ENCODE data around the gene HLA-DMB.
A peak's percentile ranks its signal among the peaks of the same experiment; 100 is the strongest.

HLA-DMB gene

GRCh38 chr6:32954267-32954666, 13.4 kb upstream of the HLA-DMB start:
- DNase-seq, result no peak
- H3K36me3 ChIP-seq, result no peaks in the 10 kb centered on the region
- TF ChIP-seq, protein P1, sequence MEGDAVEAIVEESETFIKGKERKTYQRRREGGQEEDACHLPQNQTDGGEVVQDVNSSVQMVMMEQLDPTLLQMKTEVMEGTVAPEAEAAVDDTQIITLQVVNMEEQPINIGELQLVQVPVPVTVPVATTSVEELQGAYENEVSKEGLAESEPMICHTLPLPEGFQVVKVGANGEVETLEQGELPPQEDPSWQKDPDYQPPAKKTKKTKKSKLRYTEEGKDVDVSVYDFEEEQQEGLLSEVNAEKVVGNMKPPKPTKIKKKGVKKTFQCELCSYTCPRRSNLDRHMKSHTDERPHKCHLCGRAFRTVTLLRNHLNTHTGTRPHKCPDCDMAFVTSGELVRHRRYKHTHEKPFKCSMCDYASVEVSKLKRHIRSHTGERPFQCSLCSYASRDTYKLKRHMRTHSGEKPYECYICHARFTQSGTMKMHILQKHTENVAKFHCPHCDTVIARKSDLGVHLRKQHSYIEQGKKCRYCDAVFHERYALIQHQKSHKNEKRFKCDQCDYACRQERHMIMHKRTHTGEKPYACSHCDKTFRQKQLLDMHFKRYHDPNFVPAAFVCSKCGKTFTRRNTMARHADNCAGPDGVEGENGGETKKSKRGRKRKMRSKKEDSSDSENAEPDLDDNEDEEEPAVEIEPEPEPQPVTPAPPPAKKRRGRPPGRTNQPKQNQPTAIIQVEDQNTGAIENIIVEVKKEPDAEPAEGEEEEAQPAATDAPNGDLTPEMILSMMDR (IDR thresholded peaks at IDR 0.05; ENCODE audit: low read depth, low read length), result no peak
- no peaks in the 10 kb centered on the region for H3K9me3 ChIP-seq (ENCODE audit: severe bottlenecking)
- no peak overlapping the region for H3K27ac ChIP-seq
- H3K4me3 ChIP-seq (ENCODE audit: low read depth, low read length), result no peak overlapping the region
- H3K27me3 ChIP-seq (ENCODE audit: insufficient read depth, low read depth, severe bottlenecking), result no peaks in the 10 kb centered on the region

GRCh38 chr6:32953775-32954174, 12.9 kb upstream of the HLA-DMB start:
- no peaks in the 10 kb centered on the region for H3K9me3 ChIP-seq (ENCODE audit: severe bottlenecking)
- H3K4me3 ChIP-seq (ENCODE audit: low read depth, low read length), result no peak overlapping the region
- H3K27me3 ChIP-seq (ENCODE audit: insufficient read depth, low read depth, severe bottlenecking), result no peaks in the 10 kb centered on the region
- TF ChIP-seq, protein P1 (IDR thresholded peaks at IDR 0.05; ENCODE audit: low read depth, low read length), result no peak
- no peak for DNase-seq
- no peak overlapping the region for H3K27ac ChIP-seq
- H3K36me3 ChIP-seq, result no peaks in the 10 kb centered on the region

GRCh38 chr6:32952817-32953739, 12.2 kb upstream of the HLA-DMB start, which contains the start of gene HLA-DMA:
HLA-DMA (minus strand) TSS chr6:32953097; CDS start chr6:32953036, 61 bp downstream.
- H3K27ac ChIP-seq, result no peak within 1 kb of the TSS
- DNase-seq, result peak; percentile 71
- H3K4me3 ChIP-seq (ENCODE audit: low read depth, low read length), result no peak within 1 kb of the TSS

GRCh38 chr6:32950449-32950848, 9.6 kb upstream of the HLA-DMB start:
- no peaks in the 10 kb centered on the region for H3K36me3 ChIP-seq
- DNase-seq, result no peak
- H3K9me3 ChIP-seq (ENCODE audit: severe bottlenecking), result no peaks in the 10 kb centered on the region
- H3K4me3 ChIP-seq (ENCODE audit: low read depth, low read length), result no peak overlapping the region
- TF ChIP-seq, protein P1 (IDR thresholded peaks at IDR 0.05; ENCODE audit: low read depth, low read length), result no peak
- no peak overlapping the region for H3K27ac ChIP-seq
- H3K27me3 ChIP-seq (ENCODE audit: insufficient read depth, low read depth, severe bottlenecking), result no peaks in the 10 kb centered on the region

More at GRCh38 chr6:32952817-32953739, 12.2 kb upstream of the HLA-DMB start, which contains the start of gene HLA-DMA:
- TF ChIP-seq, protein P1 (IDR thresholded peaks at IDR 0.05; ENCODE audit: low read depth, low read length), result peak; percentile 96
- H3K36me3 ChIP-seq, result no peaks in the 10 kb centered on the region
- H3K9me3 ChIP-seq (ENCODE audit: severe bottlenecking), result no peaks in the 10 kb centered on the region
- no peaks in the 10 kb centered on the region for H3K27me3 ChIP-seq (ENCODE audit: insufficient read depth, low read depth, severe bottlenecking)

- no peak overlapping the region for H3K4me3 ChIP-seq (ENCODE audit: low read depth, low read length)
- no peaks in the 10 kb centered on the region for H3K27me3 ChIP-seq (ENCODE audit: insufficient read depth, low read depth, severe bottlenecking)
- TF ChIP-seq, protein P1 (IDR thresholded peaks at IDR 0.05; ENCODE audit: low read depth, low read length), result no peak
- no peak for DNase-seq
- H3K36me3 ChIP-seq, result no peaks in the 10 kb centered on the region
- no peaks in the 10 kb centered on the region for H3K9me3 ChIP-seq (ENCODE audit: severe bottlenecking)
- H3K27ac ChIP-seq, result no peak overlapping the region
Measured at GRCh38 chr6:32950010-32950409, 9.2 kb upstream of the HLA-DMB start.

Measured in WERI-Rb-1 (cell line).